SKM-1 treated with dmso at 0.1 percent for 144 hours (cell line): ENCODE measurements around the gene SDHAF2.

Experiments used
- DNase-seq: peaks from one replicate; lab custom pipeline; 2025; ENCODE audit not compliant: unreplicated experiment; lab: John Stamatoyannopoulos, UW

SDHAF2 gene

GRCh38 chr11:61495801-61496601 is 66.1 kb downstream of the SDHAF2 start:
- DNase-seq: no peak
